HEK293T (cell line): Measurements from ENCODE around the gene LRRC8A.

Source experiments
- CTCF ChIA-PET: fragments of 350-600 bp; formaldehyde crosslinking; extraction: SDS; loops from one replicate; lab custom pipeline; 2021; ENCODE audit warnings: antibody characterized with exemption, inconsistent platforms; lab: Yijun Ruan, JAX
- POLR2A ChIA-PET: fragments of 350-600 bp; formaldehyde crosslinking; extraction: SDS; loops from one replicate; lab custom pipeline; 2020; ENCODE audit warnings: antibody characterized with exemption, inconsistent platforms; lab: Yijun Ruan, JAX
- DNase-seq: peaks from one replicate; pipeline ENCODE4 v3.0.0; 2012; ENCODE audit warnings: mixed read lengths; ENCODE audit errors: extremely low spot score
- ARNT ChIP-seq: fragments of 450-650 bp; IDR thresholded peaks from 2 replicates; pipeline ENCODE4 v1.6.1; 2017; ENCODE audit warnings: mild to moderate bottlenecking
- BHLHE40 ChIP-seq: fragments of 450-650 bp; IDR thresholded peaks from 2 replicates; pipeline ENCODE4 v1.6.1; 2016; ENCODE audit warnings: mild to moderate bottlenecking, moderate library complexity, borderline replicate concordance
- CTBP1 ChIP-seq: fragments of 450-650 bp; IDR thresholded peaks from 2 replicates; pipeline ENCODE4 v1.6.1; 2016; ENCODE audit warnings: borderline replicate concordance
- ELF4 ChIP-seq: fragments of 450-650 bp; IDR thresholded peaks from 2 replicates; pipeline ENCODE4 v1.6.1; 2017; ENCODE audit warnings: antibody characterized with exemption
- FOXA1 ChIP-seq: fragments of 450-650 bp; IDR thresholded peaks from 2 replicates; pipeline ENCODE4 v1.6.1; 2016; ENCODE audit warnings: mild to moderate bottlenecking
- FOXK2 ChIP-seq: fragments of 450-650 bp; IDR thresholded peaks from 2 replicates; pipeline ENCODE4 v1.6.1; 2016; ENCODE audit warnings: mild to moderate bottlenecking
- FOXM1 ChIP-seq: fragments of 450-650 bp; IDR thresholded peaks from 2 replicates; pipeline ENCODE4 v1.6.1; 2017; ENCODE audit warnings: mild to moderate bottlenecking, borderline replicate concordance
- HDGF ChIP-seq: fragments of 450-650 bp; IDR thresholded peaks from 2 replicates; pipeline ENCODE4 v1.6.1; 2017; ENCODE audit warnings: antibody characterized with exemption, borderline replicate concordance
- L3MBTL2 ChIP-seq: fragments of 450-650 bp; conservative IDR thresholded peaks from 2 replicates; pipeline ENCODE4 v1.6.1; 2016; ENCODE audit warnings: mild to moderate bottlenecking
- LEF1 ChIP-seq: fragments of 450-650 bp; IDR thresholded peaks from 2 replicates; pipeline ENCODE4 v1.6.1; 2017; ENCODE audit warnings: mild to moderate bottlenecking, borderline replicate concordance
- NFRKB ChIP-seq: fragments of 450-650 bp; IDR thresholded peaks from 2 replicates; pipeline ENCODE4 v1.6.1; 2016; ENCODE audit warnings: mild to moderate bottlenecking, moderate library complexity
- PKNOX1 ChIP-seq: fragments of 450-650 bp; IDR thresholded peaks from 2 replicates; pipeline ENCODE4 v1.6.1; 2016
- SP1 ChIP-seq: fragments of 450-650 bp; IDR thresholded peaks from 2 replicates; pipeline ENCODE4 v1.6.1; 2017
- SUZ12 ChIP-seq: fragments of 450-650 bp; IDR thresholded peaks from 2 replicates; pipeline ENCODE4 v1.6.1; 2016; ENCODE audit warnings: mild to moderate bottlenecking
- TARDBP ChIP-seq: fragments of 450-650 bp; IDR thresholded peaks from 2 replicates; pipeline ENCODE4 v1.6.1; 2016
- ZNF384 ChIP-seq: fragments of 450-650 bp; IDR thresholded peaks from 2 replicates; pipeline ENCODE4 v1.6.1; 2016

The LRRC8A gene

GRCh38 chr9:128919402-128920089 lies 37.6 kb downstream of the LRRC8A start:
- ChIA-PET POLR2A (no interaction called here), CTCF (no interaction called here)
- DNase-seq, result no peak
- TF ChIP-seq HDGF (no peak), SP1 (no peak), NFRKB (no peak), ZNF384 (no peak)

GRCh38 chr9:128920381-128921058 lies 38.6 kb downstream of the LRRC8A start, which contains the start of gene PHYHD1:
Gene PHYHD1 (plus strand): TSS chr9:128920982. CDS start chr9:128922324, 1,342 bp downstream.
- no peak for DNase-seq
- no peak for TF ChIP-seq SP1
- TF ChIP-seq HDGF, result 0 out of 2 replicates have a peak, but pooled peaks have one; percentile 61
- ChIA-PET CTCF (no interaction called here), POLR2A (interaction anchor here (1.1 to 2.2 kb wide), 4 partner anchors 9 to 102 kb away, joined by 3 to 10 read pairs (median 6); partner anchors contain the start of genes DOLK, ENDOG and NUP188)

- peak; percentile 80 for DNase-seq
- ChIA-PET CTCF (interaction anchor here (0.6 to 1.8 kb wide), 2 partner anchors 59 to 92 kb away, joined by 3 to 7 read pairs; no protein-coding TSS in a partner anchor), POLR2A (interaction anchor here (0.6 to 2.2 kb wide), 7 partner anchors 10 to 160 kb away, joined by 3 to 10 read pairs (median 5); partner anchors contain the start of genes DOLK, ENDOG and NUP188)
- TF ChIP-seq CTBP1 (peak; percentile 31; the same call in 1 of the 2 replicates), L3MBTL2 (peak; percentile 40; the same call in 1 of the 2 replicates), SP1 (no peak)
These were observed 40.2 kb downstream of the LRRC8A start for GRCh38 chr9:128921881-128922763.

GRCh38 chr9:128923493-128923883 lies 41.6 kb downstream of the LRRC8A start:
- ChIA-PET POLR2A (no interaction called here), CTCF (interaction anchor here (1.8 kb wide), 1 partner anchor 61 kb away, joined by 7 read pairs; no protein-coding TSS in a partner anchor)
- TF ChIP-seq SUZ12, result no peak
- no peak for DNase-seq

GRCh38 chr9:128927731-128928411 lies 45.9 kb downstream of the LRRC8A start:
- CTCF ChIA-PET, result interaction anchor here (0.7 to 1.7 kb wide), 4 partner anchors 37 to 65 kb away, joined by 3 to 6 read pairs (median 4); no protein-coding TSS in a partner anchor
- POLR2A ChIA-PET, result interaction anchor here (0.9 kb wide), 1 partner anchor 10 kb away, joined by 3 read pairs; no protein-coding TSS in a partner anchor

GRCh38 chr9:128928624-128929023 lies 46.7 kb downstream of the LRRC8A start:
- CTCF ChIA-PET, result interaction anchor here (0.7 to 1.7 kb wide), 4 partner anchors 38 to 66 kb away, joined by 3 to 6 read pairs (median 4); no protein-coding TSS in a partner anchor
- DNase-seq, result no peak
- POLR2A ChIA-PET, result no interaction called here
- TF ChIP-seq TARDBP (no peak), SUZ12 (no peak), FOXA1 (no peak), BHLHE40 (no peak), LEF1 (no peak), L3MBTL2 (no peak), PKNOX1 (no peak), HDGF (no peak), CTBP1 (no peak), ARNT (no peak), FOXM1 (no peak), FOXK2 (no peak), NFRKB (no peak), SP1 (no peak), ELF4 (no peak)

More at GRCh38 chr9:128927731-128928411, 45.9 kb downstream of the LRRC8A start:
- TF ChIP-seq SP1 (no peak), BHLHE40 (no peak)
- DNase-seq, result peak; percentile 73

- POLR2A ChIA-PET, result no interaction called here
- CTCF ChIA-PET, result interaction anchor here (0.5 kb wide), 1 partner anchor 254 kb away, joined by 3 read pairs; no protein-coding TSS in a partner anchor
These were observed 47.6 kb downstream of the LRRC8A start for GRCh38 chr9:128929560-128929959.

More at GRCh38 chr9:128929560-128929959, 47.6 kb downstream of the LRRC8A start:
- no peak for TF ChIP-seq FOXM1
- no peak for TF ChIP-seq TARDBP
- TF ChIP-seq FOXK2, result no peak
- TF ChIP-seq NFRKB, result no peak
- no peak for TF ChIP-seq ARNT
- TF ChIP-seq ZNF384, result no peak
- no peak for TF ChIP-seq LEF1
- TF ChIP-seq HDGF, result no peak
- no peak for TF ChIP-seq SUZ12
- no peak for TF ChIP-seq PKNOX1
- no peak for TF ChIP-seq L3MBTL2
- TF ChIP-seq ELF4, result no peak
- DNase-seq, result no peak
